DMS 273 (cell line): ENCODE data around the gene HIF3A.
A peak's percentile ranks its signal among the peaks of the same experiment; 100 is the strongest.
"Not testable (repeated sequence)": the region's sequence is repeated elsewhere in the genome, so short reads cannot be mapped to it uniquely, and the experiment has no call there.

ENCODE experiments used
- DNase-seq: peaks from one replicate; lab custom pipeline; 2025; ENCODE audit not compliant: unreplicated experiment; lab: John Stamatoyannopoulos, UW

HIF3A gene

DNA sequence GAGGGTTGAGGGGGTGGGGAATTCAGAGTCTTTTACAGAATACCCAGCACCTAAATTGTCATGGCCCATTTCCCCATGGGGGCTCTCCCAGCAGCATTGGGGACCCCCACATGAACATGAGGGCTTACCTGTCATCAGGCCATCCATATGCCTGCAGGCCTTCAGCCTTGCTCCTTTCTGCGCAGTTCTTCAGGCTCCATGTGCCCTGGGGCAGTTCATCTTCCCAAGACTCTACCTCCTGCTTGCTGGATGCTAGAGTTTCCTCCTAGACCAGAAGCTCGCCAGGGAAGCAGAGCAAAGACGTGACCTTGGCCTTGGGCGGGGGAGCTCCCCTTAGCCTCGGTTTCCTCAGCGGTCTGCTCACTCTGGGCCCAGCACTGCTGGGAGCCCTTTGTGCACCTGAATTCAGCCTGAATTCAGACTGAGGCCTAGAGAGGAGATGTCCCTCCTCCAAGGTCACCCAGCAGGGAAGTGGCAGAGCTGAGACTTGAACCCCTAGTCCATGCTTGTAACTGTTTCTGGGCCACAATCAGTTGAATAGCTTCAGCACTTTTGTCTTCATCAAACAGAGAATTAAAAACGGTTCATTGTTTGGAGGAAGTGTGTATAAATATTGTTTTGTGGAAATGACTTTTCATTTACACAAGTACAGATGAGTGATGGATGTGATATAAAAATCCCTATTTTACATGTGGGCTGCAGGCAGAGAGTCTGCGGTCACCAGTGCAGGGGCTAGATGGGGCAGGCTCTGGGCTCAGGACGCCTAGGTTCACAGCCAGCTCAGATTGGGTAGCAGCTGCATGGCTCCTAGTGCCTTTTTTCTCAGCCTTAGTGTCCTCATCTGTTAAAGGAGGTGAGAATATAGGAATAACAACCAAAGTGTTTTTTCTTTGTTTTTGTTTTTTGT is 59.6 kb downstream of the HIF3A start:
- DNase-seq: no peak

DNA sequence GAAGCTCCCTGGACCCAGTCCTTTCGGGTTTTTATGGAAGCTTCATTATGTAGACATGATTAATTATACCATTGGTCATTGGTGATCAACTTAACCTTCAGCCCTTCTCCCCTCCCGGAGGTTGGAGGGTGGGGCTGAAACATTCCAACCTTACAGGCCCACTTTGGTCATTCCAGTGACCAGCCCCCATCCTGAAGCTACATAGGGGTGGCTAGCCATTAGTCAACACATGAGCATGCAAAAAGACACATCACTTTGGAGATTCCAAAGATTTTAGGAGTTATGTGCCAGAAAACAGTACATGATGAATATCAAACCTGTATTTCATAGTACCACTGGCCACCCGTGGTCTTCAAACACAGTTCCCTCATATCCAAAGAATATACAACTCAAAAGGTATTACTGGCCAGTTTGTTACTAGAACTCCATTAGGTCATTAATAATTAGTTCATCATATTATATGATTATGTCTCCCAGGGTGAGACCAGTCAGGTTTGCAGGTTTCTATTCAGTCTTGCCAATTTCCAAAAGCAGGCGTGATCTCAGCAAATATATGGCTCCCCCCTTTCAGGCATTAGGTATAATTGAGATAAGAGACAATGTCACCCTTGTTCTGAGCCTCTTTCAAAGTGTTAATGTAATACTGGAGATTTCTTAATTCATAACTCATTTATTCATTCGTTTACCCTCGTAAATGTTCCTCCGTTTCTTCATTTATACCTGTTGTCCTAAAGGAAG is 61.2 kb downstream of the HIF3A start:
- no peak for DNase-seq

DNA sequence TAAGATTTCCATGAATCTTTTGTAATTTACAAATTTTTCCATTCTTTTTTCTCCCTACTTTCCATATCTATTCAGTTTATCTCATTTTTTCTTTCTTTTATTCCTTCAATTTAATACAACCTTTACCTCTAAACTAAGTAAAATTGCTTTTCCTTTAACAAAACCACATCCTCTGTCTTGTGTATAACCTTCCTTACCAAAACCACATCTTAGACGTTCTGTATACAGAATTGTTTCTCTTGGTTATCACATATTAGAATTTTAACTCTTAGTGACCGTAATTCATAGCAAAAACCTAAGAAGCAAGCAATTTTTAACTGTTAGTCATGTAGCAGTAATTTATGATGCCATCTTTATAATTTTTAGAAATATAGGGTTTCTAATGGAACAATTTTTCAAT is 65.1 kb downstream of the HIF3A start:
- no peak for DNase-seq

DNA sequence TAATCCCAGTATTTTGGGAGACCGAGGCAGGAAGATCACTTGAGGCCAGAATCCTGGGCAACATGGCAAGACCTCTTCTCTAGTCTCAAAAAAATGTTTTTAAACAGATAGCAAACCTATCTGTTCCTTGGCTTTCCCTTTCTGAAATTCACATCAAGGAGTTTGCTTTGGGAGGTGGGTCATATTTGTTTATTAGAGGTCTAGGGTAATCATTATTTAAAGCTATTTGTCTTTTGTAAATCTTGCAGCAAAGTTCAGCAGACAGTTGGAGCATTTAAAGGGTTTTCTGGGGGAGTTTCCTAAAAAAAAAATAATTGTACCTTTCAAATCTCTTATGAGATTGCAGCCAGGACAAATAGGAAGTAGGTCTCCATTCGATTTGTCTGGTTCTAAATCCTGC is 67.5 kb downstream of the HIF3A start:
- DNase-seq: no peak

DNA sequence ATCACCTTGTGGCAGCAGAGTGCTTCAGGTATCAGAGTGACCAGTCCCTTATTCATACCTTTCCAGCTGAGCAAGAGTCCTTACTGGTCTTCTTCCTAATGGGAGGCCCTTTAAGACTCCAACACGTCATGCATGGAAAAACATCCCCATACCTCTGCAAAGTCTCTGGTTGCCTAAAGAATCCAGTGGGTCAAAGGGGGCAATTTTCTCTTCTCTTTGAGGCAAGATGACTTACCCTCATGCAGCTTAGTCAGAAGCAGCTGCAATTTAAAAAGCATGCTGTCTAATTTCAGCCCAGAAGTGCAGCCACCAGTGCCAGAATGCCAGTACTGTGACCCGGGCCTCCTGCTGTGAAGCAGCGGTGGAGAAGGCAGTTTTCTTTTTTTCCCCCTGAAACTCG is 68.7 kb downstream of the HIF3A start:
- DNase-seq: peak; percentile 49

DNA sequence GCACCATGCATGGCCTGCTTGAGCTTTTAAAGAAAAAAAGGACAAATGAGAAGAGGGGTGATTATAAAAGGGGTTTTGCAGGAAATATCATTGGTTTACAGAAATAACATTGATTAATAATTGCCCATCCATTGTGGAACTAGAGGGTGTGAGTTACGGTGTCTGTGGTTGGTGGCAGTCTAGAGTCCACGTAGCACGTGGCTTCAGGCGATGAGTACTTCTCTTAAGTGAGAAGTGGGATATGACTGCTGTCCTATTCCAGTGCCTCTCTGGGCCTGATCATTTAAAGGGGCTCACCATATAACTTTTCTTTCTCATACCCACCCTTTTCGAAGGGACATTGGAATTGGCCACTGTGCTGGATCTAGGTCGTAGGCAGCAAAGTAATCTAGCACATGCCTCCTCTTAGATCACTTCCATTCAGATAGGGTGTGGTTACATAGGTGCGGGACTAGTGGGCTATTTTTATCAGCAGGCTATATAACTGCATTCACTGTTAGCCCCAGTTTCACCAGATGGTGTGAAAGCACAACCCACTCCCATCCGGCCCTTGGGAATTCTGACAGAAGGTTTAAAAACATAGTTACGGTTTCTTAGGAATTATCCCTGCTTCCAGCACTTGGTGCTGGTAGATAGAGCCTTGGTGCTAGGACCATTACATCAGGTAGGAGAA is 69.9 kb downstream of the HIF3A start:
- DNase-seq: peak; percentile 96

DNA sequence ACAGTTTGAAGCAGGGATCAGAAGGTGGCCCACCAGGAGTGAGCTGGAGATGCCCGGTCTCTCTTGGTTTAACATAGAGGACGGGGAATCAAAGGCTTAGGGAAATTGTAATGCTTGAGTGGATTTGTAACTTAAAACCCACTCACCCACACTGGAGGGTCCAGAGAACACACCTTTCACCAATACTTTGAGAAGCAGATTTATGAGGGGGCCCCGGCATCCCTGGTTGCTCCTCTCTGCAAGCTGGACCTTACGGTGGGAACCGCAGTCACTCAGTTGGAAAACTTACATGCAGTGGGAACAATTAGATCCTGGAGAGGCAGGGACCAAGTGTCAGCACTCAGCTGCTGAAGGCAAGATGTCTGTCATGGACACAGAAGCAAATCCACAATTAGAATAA is 70.6 kb downstream of the HIF3A start:
- no peak for DNase-seq

DNA sequence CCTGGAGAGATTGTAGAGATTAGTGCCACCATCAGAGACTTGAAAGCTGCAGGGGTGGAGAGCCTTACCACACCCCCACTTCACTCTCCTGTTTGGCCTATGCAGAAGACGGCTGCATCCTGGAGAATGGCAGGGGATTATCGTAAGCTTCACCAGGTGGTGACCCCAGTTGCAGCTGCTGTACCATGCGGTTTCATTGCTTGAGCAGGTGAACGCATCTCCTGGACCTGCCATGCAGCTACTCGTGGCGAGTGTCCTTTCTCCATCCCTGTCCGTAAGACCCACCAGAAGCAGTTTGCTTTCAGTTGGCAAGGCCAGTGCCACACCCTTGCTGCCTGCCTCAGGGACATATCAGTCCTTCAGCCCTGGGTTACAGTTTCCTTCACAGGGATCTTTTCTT is 71.3 kb downstream of the HIF3A start:
- DNase-seq: no peak

DNA sequence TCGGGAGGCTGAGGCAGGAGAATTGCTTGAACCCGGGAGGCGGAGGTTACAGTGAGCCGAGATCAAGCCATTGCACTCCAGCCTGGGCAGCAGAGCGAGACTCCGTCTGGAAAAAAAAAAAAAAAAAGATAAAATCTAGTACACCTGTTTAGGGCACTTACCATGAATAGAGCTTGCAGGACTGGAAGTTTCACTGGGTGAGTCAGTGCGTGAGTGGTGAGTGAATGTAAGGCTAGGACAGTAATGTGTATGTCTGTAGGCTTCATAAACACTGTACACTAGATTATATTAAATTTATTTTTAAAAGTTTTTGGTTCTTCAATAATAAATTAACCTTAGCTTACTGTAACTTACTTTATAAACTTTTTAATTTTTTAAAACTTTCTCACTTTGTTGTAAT is 73.0 kb downstream of the HIF3A start:
- no peak for DNase-seq

DNA sequence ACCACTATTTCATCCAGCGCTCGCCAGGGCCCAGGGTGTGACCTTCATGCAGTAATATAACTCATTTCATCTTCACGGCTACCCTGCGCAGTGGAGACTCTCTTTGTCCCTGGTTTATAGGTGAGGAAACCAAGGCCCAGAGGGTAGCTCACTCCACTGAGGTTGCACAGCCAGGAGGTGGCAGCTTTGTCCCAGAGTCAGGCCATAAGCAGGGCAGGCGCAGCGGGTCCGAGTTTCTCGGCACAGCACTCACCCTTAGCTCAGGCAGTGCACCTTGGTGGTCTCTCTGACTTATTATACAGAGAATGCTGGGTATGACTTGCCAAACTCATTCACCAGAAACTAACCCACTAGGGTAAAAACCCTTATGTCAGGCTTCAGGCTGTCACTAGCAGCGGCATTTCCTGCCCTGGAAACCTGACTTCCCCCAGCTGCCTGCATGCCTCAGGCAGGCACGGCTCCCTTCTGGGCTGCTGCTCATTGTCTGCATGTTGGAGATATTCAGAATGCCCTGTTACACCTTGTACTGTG is 74.6 kb downstream of the HIF3A start:
- no peak for DNase-seq

DNA sequence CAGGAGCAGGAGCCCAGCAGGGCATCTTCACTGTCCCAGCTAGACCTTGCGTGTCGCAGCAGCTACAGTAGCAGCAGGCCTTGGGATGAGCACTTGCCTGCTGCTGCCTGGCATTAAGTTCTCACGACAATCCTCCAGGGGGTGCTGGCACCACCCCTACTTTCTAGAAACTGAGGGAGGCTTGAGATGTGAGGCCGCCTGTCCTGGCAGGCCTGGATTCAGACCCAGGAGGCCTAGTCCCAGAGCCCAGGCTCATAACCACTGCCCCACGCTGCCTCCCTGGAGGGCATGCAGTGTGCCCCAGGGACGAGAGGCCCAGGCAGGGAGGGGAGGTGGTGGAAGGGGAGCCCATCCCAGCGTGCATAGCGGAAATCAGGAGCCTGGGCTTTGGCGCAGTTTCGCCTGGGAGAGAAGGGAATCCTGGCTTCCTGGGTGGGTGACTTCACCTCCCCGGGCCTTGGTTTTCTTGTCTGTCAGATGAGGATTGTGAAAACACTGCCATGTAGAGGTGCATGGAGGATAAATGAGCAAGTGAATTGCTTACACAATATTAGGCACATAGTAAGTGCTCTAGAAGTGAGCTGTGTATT is 76.2 kb downstream of the HIF3A start:
- DNase-seq: peak; percentile 78

DNA sequence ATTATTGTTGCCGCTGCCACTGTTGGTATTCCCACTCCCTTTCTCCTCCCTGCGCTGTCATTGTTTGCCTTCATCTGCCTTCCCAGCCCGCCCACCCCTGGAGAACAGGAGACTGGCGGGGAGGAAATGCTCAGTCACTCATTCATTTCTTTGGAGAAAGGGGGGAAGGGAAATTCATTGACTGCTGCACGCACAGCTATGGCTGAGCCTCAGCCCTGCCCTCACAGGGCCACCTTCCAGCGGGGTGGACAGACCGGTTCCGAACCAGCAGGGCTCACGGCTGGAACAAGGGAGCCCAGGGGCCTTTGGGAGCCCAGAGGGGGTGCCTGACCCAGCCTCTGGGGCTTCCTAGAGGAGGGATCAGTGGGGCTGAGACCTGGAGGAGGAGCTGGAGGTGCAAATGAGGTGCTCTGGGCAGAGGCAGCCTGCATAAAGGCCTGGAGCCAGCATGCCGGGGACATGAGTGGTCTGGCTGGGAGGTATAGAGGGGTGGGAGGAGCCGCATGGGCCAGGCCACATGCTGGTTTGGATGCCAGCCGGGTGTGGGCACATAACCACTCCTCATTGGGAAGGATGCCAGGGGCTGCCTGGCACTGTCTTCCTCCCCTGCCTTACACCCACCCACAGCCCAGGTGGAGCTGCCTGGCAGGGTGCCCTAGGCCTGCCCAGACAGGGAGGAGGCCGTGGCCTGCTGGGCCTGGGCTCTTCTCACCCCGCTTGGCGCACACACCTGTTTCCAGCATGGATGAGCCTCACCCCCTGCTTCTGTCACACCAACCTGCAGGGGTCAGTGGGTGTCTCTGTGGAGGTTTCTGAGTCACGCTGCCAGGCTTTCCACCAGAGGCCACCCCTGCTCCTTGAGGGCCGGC is 76.9 kb downstream of the HIF3A start:
- peak; percentile 99 for DNase-seq

DNA sequence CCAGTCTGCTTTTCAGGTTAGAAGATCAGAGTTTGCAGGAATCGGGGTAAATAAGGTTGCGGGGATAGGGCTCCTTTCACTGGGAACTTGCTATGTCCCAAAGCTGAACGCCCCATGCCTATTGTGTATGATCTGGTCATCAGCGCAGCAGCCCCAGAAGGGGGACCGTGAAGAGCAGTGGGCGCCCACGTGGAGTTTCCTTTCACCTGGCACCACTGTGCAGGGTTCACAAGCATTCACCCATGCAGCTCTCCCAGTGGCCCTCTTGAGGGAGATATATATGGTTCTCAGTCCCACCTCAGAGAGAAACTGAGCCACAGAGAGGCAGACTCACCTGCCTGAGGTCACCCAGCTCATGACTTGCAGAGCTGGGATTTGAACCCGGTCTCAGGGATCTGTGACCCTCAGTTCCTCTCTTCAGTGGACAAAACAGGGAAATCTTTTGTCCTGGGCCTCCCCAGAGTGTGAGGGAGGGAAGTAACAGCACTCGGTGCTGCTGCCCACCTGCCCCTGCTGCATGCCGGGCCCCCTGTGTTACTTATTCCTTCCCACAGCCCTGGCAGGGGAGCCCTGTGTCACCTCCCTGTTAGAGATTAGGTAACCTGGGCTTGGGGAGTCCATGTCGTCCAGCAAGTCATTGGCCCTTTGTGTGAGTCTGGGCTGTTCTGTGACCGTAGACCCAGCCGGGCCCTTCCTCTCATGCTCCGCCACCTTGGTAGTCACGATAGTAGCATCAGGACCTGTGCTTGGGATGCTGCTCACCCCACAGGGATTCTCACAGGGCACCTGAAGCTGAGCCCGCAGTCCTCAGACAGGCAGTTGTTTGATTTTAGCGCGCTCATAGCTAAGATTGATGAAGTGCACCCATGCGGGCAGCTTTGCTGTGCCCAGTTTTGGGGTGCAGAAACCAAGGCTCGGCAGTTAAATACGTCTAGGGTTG is 78.0 kb downstream of the HIF3A start:
- no peak for DNase-seq

DNA sequence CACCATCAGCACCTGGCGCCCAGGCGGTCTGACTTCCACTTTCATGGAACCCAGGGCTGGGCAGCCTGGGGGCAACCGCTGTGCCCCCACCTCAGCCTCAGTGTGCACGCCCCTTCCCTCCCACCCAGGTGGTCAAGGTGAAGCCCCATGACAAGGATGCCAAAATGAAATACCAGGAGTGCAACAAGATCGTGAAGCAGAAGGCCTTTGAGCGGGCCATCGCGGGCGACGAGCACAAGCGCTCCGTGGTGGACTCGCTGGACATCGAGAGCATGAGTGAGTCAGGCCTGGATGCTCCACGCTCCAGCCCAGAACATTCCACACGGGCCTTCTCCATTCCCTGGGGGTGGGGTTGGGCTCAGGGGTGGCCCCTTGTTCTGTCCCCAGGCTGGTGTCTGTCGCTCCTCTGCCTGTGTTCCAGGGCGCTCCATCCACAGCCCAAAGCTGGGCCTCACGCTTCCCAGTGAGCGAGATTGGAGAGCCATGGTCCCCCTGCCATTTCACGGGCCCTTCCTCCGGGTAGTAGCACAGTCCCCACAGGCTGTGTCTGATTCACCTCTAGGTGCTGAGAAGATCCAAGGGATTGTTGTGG is 78.7 kb downstream of the HIF3A start:
- not testable (repeated sequence) for DNase-seq

DNA sequence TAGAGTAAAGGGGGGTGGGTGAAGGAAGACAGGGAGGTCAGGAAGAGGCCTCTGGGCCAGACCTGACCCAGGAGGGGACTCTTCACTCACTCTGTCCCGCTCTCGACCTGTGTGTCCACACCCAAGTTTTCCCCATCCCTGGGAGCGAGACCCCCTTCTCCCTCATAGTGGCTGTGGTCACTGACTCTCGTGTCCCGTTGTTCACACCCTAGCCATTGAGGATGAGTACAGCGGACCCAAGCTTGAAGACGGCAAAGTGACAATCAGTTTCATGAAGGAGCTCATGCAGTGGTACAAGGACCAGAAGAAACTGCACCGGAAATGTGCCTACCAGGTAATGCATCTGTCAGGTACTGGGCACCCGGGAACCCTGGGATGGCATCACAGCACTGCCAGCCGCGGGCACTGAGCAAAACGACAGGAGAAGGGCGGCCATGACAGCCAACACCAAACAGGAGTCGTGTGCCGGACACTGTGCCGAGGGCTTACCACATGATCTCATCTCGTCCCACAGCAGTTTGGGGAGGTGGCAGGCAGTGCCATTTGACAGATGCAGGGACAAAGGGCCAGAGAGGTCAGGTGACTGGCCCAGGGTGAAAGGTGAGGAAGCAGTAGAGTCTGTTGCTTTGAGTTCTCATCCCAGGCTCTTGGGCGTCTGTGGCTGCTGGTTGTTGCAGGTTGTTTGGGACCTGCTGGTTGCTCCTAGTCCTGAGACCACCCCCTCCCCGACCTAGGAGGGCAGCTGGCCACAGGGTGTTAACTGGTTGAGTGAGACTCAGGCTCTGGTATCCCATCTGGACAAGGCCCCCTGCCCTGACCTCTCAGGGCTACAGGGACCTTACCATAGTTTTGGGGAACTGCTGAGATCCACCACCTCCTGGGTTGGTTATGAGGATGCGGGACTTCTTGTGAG is 79.7 kb downstream of the HIF3A start:
- DNase-seq: no peak

DNA sequence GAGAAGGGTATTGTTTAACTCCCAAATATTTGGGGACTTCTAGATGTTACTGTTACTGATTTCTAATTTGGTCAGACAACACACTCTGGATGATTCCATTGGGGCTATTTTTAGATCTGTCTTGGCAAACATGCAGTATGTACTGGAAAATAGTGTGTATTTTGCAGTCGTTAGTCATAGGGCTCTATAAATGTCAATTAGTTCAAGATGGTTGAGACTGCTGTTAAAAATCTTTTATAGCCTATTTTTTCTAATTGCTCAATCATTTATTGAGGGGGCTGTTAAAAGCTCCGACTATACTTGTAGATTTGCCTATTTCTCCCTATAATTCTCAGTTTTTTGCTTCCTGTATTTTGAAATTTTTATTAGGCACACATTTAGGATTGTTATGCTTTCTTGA is 81.4 kb downstream of the HIF3A start:
- no peak for DNase-seq

DNA sequence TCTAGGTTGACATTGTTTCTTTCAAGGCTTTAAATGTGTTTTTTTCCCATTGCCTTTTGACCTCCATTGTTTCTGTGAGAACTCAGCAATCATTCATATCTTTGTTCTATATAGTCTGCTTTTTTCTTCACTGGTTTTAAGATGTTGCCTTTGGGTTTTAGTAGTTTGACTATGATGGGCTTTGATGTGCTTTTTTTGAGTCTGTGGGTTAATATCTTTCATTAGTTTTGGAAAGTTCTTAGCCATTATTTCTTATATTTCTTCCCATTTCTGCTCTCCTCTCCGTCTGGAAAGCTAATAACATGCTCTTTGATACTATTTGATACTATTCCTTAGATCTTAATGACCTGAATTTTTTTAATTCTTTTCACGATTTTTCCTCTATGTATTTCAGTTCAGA is 83.8 kb downstream of the HIF3A start:
- DNase-seq: no peak

DNA sequence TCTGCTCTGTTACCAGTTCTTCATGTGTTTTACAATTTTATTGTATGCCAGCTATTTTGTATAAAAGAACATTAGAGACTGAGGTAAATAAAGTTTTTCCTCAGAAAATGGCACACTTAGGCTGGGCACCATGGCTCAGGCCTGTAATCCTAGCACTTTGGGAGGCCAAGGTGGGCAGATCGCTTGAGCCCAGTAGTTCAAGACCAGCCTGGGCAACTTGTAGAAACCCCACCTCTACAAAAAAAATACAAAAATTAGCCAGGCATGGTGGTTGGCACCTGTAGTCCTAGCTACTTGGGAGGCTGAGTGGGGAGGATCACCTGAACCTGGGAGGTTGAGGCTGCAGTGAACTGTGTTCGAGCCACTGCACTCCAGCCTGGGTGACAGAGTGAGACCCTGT is 84.5 kb downstream of the HIF3A start:
- no peak for DNase-seq
